DND-41 (cell line): ENCODE measurements around the gene AKAP1.
A peak's percentile ranks its signal among the peaks of the same experiment; 100 is the strongest.

Source experiments
- ATAC-seq: fragments of 200-7000 bp; cut with Tn5 transposase; 3 replicates; pipeline ENCODE4 v1.9.1; 2021; ENCODE audit warnings: low read depth; ENCODE audit not compliant: insufficient read depth
- DNase-seq: peaks from one replicate; pipeline ENCODE4 v3.0.0-alpha.2; 2020
- H2AFZ ChIP-seq: 2 replicates; pipeline ENCODE4 v1.6.0; 2012; ENCODE audit warnings: low read depth, low read length
- H3K27ac ChIP-seq: 2 replicates; pipeline ENCODE4 v1.5.1; 2012; ENCODE audit warnings: low read length, inconsistent platforms
- H3K27me3 ChIP-seq: fragments of 200-600 bp; sonication (generic); 2 replicates; pipeline ENCODE4 v1.6.0; 2012; ENCODE audit warnings: low read length, mild to moderate bottlenecking, inconsistent platforms; ENCODE audit not compliant: insufficient read depth, poor library complexity
- H3K36me3 ChIP-seq: 2 replicates; pipeline ENCODE4 v1.5.1; 2012; ENCODE audit warnings: low read length, inconsistent platforms; ENCODE audit not compliant: insufficient read depth
- H3K4me1 ChIP-seq: 2 replicates; pipeline ENCODE4 v1.5.1; 2012; ENCODE audit warnings: mild to moderate bottlenecking, low read length; ENCODE audit not compliant: insufficient read depth
- H3K4me2 ChIP-seq: 2 replicates; pipeline ENCODE4 v1.6.0; 2012; ENCODE audit warnings: mild to moderate bottlenecking, moderate library complexity, low read length, inconsistent platforms; ENCODE audit not compliant: insufficient read depth
- H3K4me3 ChIP-seq, 2 experiments: fragments of 200-600 bp in 1 of 2; shearing (Covaris generic) in 1 of 2; 2 replicates each; pipeline ENCODE4 v1.5.1; 2012 to 2016; ENCODE audit warnings: inconsistent platforms in 2 of 2, low read length in 2 of 2, mild to moderate bottlenecking in 2 of 2, low read depth in 1 of 2, moderate library complexity in 1 of 2
- H3K79me2 ChIP-seq: 2 replicates; pipeline ENCODE4 v1.6.0; 2012; ENCODE audit warnings: low read length, inconsistent platforms; ENCODE audit not compliant: insufficient read depth
- H3K9ac ChIP-seq: 2 replicates; pipeline ENCODE4 v1.6.0; 2012; ENCODE audit warnings: low read depth, mild to moderate bottlenecking, inconsistent platforms, low read length, moderate library complexity
- H3K9me3 ChIP-seq: 2 replicates; pipeline ENCODE4 v1.5.1; 2012; ENCODE audit warnings: low read length, moderate library complexity, mild to moderate bottlenecking, inconsistent platforms; ENCODE audit not compliant: insufficient read depth, severe bottlenecking
- H4K20me1 ChIP-seq: 2 replicates; pipeline ENCODE4 v1.6.0; 2012; ENCODE audit warnings: low read length; ENCODE audit not compliant: insufficient read depth
- CTCF ChIP-seq: IDR thresholded peaks from 2 replicates; pipeline ENCODE4 v1.5.1; 2012; ENCODE audit warnings: borderline replicate concordance, low read length, moderate library complexity, mild to moderate bottlenecking; ENCODE audit not compliant: poor library complexity, severe bottlenecking; ENCODE audit errors: extremely low read depth
- EZH2 ChIP-seq: IDR thresholded peaks from 3 replicates; pipeline ENCODE4 v1.6.1; 2012; ENCODE audit warnings: borderline replicate concordance, low read depth, mild to moderate bottlenecking, moderate library complexity, low read length, inconsistent platforms; ENCODE audit not compliant: severe bottlenecking

AKAP1 gene

GRCh38 chr17:57105591-57105990, 20.5 kb downstream of the AKAP1 start:
- H3K27me3 ChIP-seq, result no peaks in the 10 kb centered on the region
- no peak overlapping the region for H2AFZ ChIP-seq
- H3K36me3 ChIP-seq, result peaks cover 38% of the 10 kb centered on the region
- no peak for ATAC-seq
- no peak for TF ChIP-seq CTCF
- no peak for TF ChIP-seq EZH2
- H4K20me1 ChIP-seq, result peaks cover 71% of the 10 kb centered on the region
- H3K4me3 ChIP-seq, result no peak overlapping the region
- no peak overlapping the region for H3K9ac ChIP-seq
- H3K79me2 ChIP-seq, result peaks cover 60% of the 10 kb centered on the region
- DNase-seq, result no peak
- no peak overlapping the region for H3K27ac ChIP-seq
- peaks cover 5% of the 10 kb centered on the region; the same call in 1 of the 2 replicates for H3K4me1 ChIP-seq
- no peaks in the 10 kb centered on the region for H3K9me3 ChIP-seq
- H3K4me2 ChIP-seq, result no peak overlapping the region

GRCh38 chr17:57106107-57106835, 21.2 kb downstream of the AKAP1 start:
- H3K4me1 ChIP-seq, result peaks cover 5% of the 10 kb centered on the region; the same call in 1 of the 2 replicates
- peaks cover 60% of the 10 kb centered on the region for H3K79me2 ChIP-seq
- H3K27me3 ChIP-seq, result no peaks in the 10 kb centered on the region
- no peak overlapping the region for H3K27ac ChIP-seq
- H2AFZ ChIP-seq, result no peak overlapping the region
- H3K9ac ChIP-seq, result no peak overlapping the region
- no peak overlapping the region for H3K4me3 ChIP-seq
- H3K4me2 ChIP-seq, result no peak overlapping the region
- H3K9me3 ChIP-seq, result no peaks in the 10 kb centered on the region
- ATAC-seq (0 out of 3 replicates have a peak, but pooled peaks have one; percentile 41), DNase-seq (no peak)
- H3K36me3 ChIP-seq, result peaks cover 45% of the 10 kb centered on the region
- TF ChIP-seq EZH2 (no peak), CTCF (peak; percentile 58)
- peaks cover 77% of the 10 kb centered on the region for H4K20me1 ChIP-seq

GRCh38 chr17:57106836-57107497, 21.9 kb downstream of the AKAP1 start:
- Histone ChIP-seq H3K9me3 (no peaks in the 10 kb centered on the region), H2AFZ (no peak overlapping the region), H3K79me2 (peaks cover 53% of the 10 kb centered on the region), H3K27me3 (no peaks in the 10 kb centered on the region), H3K9ac (no peak overlapping the region), H4K20me1 (peaks cover 72% of the 10 kb centered on the region), H3K4me3 (no peak overlapping the region), H3K36me3 (peaks cover 52% of the 10 kb centered on the region), H3K4me2 (no peak overlapping the region), H3K27ac (no peak overlapping the region), H3K4me1 (peaks cover 1% of the 10 kb centered on the region; the same call in 1 of the 2 replicates)
- ATAC-seq (no peak), DNase-seq (no peak)
- TF ChIP-seq EZH2, result no peak
- TF ChIP-seq CTCF, result no peak
